ENCODE data around the gene DEPDC5.

- no peak for TF ChIP-seq CTCF (conservative IDR thresholded peaks at IDR 0.05; ENCODE audit: low read depth, low read length)
- TF ChIP-seq EZH2 (IDR thresholded peaks at IDR 0.05; ENCODE audit: low read length, unreplicated experiment): no peak
- TF ChIP-seq EZH2phosphoT487 (IDR thresholded peaks at IDR 0.05; ENCODE audit: borderline replicate concordance, low read length): no peak
Measured at GRCh38 chr22:31836010-31836409, 82.2 kb downstream of the DEPDC5 start.
